Chondrocyte (in vitro differentiated cells): ENCODE results near the gene CTSH. TPM values are rescaled to one million over a fixed set of nuclear protein-coding genes. Genes with fewer than 3 reads are reported as not detected.

Source experiments
- DNase-seq: peaks from one replicate; pipeline ENCODE4 v3.0.0; 2021; ENCODE audit warnings: mixed read lengths, low spot score
- H3K27ac Mint-ChIP-seq: one replicate; pipeline ENCODE4 v1.8.0; 2021; ENCODE audit warnings: mild to moderate bottlenecking, moderate library complexity, mixed read lengths; ENCODE audit not compliant: unreplicated experiment
- H3K27me3 Mint-ChIP-seq: 2 replicates; pipeline ENCODE4 v1.8.0; 2021; ENCODE audit warnings: low read depth, mixed read lengths
- H3K36me3 Mint-ChIP-seq: 2 replicates; pipeline ENCODE4 v1.8.0; 2021; ENCODE audit warnings: low read depth, mixed read lengths
- H3K4me1 Mint-ChIP-seq: 2 replicates; pipeline ENCODE4 v1.8.0; 2021; ENCODE audit warnings: low read depth, mild to moderate bottlenecking, mixed read lengths
- H3K4me3 Mint-ChIP-seq: one replicate; pipeline ENCODE4 v1.8.0; 2021; ENCODE audit warnings: mild to moderate bottlenecking, moderate library complexity, mixed read lengths; ENCODE audit not compliant: unreplicated experiment
- H3K9me3 Mint-ChIP-seq: 2 replicates; pipeline ENCODE4 v1.8.0; 2021; ENCODE audit warnings: low read depth, mixed read lengths
- total RNA-seq: library from RNA; stranded (reverse); gene quantifications from 3 replicates; pipeline ENCODE4 v1.2.1, GENCODE V29; 2021
- TF ChIP-seq, protein P1 (sequence below): fragments of 200-600 bp; sonication (generic); IDR thresholded peaks from 2 replicates; pipeline ENCODE4 v1.5.0; 2021; ENCODE audit warnings: antibody characterized with exemption, mild to moderate bottlenecking, moderate library complexity

Gene CTSH
- total RNA-seq, 1 donor from 2014 or later: 22.5 TPM

DNA sequence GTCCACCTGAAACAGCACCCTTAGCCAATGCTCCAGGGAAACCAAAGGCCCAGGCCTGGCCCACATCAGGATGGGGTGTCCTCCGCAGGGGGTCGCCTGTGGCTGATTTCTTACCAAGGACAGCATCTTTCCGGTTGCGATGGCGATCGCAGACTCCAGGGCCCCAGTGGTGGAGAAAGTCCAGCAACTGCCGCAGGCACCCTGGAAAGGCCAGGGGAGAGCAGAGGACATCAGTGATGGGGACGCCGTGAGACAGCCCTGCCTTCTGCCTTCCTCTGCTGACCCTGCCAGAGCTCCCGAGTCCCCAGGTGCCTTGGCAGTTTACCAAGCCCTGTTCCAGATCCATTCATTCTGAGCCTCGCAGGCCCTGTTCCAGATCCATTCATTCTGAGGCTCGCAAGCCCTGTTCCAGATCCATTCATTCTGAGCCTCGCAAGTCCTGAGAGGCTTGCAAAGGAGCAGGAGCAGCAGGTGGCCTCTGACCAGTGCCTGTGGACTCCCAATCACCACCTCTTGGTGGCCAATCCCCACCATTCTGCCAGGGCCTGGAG, 12.5 kb downstream of the CTSH start:
- H3K27ac Mint-ChIP-seq: no peak overlapping the region
- H3K4me1 Mint-ChIP-seq: peaks cover 13% of the 10 kb centered on the region
- peaks cover 2% of the 10 kb centered on the region for H3K36me3 Mint-ChIP-seq
- H3K27me3 Mint-ChIP-seq: no peaks in the 10 kb centered on the region
- TF ChIP-seq, protein P1, sequence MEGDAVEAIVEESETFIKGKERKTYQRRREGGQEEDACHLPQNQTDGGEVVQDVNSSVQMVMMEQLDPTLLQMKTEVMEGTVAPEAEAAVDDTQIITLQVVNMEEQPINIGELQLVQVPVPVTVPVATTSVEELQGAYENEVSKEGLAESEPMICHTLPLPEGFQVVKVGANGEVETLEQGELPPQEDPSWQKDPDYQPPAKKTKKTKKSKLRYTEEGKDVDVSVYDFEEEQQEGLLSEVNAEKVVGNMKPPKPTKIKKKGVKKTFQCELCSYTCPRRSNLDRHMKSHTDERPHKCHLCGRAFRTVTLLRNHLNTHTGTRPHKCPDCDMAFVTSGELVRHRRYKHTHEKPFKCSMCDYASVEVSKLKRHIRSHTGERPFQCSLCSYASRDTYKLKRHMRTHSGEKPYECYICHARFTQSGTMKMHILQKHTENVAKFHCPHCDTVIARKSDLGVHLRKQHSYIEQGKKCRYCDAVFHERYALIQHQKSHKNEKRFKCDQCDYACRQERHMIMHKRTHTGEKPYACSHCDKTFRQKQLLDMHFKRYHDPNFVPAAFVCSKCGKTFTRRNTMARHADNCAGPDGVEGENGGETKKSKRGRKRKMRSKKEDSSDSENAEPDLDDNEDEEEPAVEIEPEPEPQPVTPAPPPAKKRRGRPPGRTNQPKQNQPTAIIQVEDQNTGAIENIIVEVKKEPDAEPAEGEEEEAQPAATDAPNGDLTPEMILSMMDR: no peak
- no peaks in the 10 kb centered on the region for H3K9me3 Mint-ChIP-seq
- no peak overlapping the region for H3K4me3 Mint-ChIP-seq
- DNase-seq: peak; percentile 66

DNA sequence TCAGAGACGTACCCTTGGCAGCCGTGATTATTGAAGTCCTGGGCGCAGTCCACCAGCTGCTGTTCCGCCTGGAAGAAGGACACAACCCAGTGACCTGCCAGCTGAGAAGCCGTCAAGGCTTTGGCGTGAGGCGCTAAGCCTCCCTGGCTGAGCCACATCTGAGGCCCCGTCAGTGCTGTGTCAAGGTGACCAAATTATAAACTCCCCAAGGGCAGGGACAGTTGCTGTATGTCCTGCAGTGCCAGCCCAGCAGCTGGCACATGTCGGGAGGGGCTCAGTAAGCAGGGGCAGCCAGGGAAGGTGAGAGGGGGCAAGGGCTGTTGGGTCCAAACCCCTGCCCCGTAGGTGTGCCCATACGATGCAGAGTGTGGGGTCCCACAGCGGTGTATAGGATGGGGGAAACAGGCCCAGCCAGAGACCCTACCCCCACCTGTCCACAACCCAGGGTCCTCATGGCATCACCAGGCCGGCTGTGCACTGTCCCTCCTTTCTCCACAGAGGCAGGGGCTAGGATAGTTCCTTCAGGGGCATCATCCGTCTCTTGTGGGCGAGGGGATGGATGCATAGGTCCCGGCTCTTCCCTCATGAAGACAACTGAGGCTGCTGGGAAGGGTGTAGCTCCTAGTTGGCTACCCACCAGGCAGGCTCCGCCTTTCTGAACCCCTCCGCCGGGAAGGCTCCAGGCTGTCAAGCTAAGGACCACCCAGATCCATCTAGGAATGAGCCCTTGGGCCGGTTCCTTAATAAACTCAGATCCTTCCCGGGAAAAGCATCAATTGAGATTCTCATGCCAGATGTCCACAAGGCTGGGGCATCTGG, 13.2 kb downstream of the CTSH start:
- Mint-ChIP-seq H3K4me3 (no peak overlapping the region), H3K36me3 (peaks cover 5% of the 10 kb centered on the region), H3K9me3 (no peaks in the 10 kb centered on the region), H3K27ac (no peak overlapping the region), H3K27me3 (no peaks in the 10 kb centered on the region), H3K4me1 (peaks cover 13% of the 10 kb centered on the region)
- no peak for DNase-seq
- TF ChIP-seq, protein P1: no peak

DNA sequence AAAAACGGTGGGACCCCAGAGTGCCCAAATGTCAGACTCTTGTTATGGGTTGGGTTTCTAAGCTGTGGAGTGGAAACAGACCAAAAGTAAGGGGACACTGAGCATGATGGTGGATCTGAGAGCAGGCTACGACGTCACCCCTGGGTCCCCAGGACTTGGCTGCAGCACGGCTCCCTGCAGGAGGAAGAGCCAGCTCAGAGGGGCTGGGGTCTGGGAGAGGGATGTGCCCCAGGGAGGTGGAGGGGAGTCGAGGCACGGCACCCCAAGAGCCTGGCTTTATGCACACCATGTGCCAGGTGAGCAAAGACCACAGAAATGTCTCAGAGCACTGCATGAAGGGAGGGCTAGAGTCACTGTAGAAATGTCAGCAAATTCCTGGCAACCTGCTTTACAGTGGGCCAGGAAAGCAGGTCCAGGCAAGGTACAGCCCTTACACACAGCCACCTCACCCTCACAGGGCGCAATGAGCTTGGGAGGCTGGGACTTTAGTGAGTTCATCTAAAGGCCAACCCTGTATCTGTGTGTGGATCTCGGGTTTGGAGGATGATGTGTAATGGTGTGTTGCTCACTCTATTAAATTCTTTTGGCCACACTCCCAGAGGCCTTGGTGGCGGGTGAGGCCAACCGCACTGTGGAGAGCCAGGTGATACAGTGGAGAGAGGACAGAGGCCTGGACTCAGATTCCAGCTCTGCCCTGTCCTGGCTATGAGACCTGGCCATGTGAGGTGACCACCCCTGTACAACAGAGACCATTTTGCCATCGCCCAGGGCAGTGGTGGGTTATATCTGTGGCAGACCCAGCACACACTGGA, 14.1 kb downstream of the CTSH start:
- DNase-seq: no peak
- Mint-ChIP-seq H3K27me3 (no peaks in the 10 kb centered on the region), H3K4me1 (peaks cover 13% of the 10 kb centered on the region), H3K36me3 (peaks cover 5% of the 10 kb centered on the region), H3K27ac (no peak overlapping the region), H3K4me3 (no peak overlapping the region), H3K9me3 (no peaks in the 10 kb centered on the region)
- TF ChIP-seq, protein P1: no peak

DNA sequence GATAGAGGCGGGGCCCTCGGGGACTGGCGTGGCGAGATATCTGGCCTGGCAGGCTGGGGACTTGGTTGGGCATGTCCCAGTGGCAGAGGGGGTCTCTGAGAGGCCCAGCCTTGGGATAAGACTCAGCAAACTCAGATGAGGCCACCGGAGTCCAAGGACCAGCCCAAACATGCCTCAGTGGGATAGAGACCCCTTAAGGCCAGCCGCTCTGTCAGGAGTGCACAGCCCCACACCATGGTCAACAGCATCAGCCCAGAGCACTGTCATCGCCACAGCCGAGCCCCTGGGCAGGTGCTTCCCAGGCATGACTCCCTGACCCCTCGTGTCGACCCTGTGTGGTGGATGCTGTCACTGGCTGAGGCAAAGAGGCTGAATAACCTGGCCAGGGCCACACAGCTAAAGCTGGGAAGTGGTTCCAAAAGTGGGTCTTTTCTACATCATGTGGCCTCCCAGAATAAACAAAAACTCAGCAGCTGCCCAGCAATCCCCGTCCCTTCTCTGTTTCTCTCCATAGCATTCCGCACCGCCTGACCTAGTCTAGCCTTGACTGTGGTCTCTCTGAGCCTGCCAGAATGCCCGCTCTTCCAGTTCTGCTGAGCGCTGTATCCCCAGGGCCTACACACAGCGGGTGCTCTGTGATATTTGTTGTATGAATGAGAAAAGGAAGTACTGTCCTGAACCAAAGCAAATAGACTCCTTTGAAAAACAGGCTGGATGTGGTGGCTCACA, 15.1 kb downstream of the CTSH start:
- Mint-ChIP-seq H3K27me3 (no peaks in the 10 kb centered on the region), H3K4me1 (peaks cover 13% of the 10 kb centered on the region), H3K27ac (no peak overlapping the region), H3K36me3 (peaks cover 5% of the 10 kb centered on the region), H3K4me3 (no peak overlapping the region), H3K9me3 (no peaks in the 10 kb centered on the region)
- no peak for DNase-seq
- TF ChIP-seq, protein P1: no peak
